Activated CD4-positive, alpha-beta T cell treated with anti-CD3 and anti-CD28 coated beads for 24 hours (primary cell): ENCODE results near the gene B4GALT3.
A peak's percentile ranks its signal among the peaks of the same experiment; 100 is the strongest.

Experiments used
- DNase-seq, 2 donors: peaks; one replicate each; pipeline ENCODE4 v3.0.0-alpha.2; 2020; ENCODE audit warnings: low read depth in 2 of 2

The B4GALT3 gene

DNA sequence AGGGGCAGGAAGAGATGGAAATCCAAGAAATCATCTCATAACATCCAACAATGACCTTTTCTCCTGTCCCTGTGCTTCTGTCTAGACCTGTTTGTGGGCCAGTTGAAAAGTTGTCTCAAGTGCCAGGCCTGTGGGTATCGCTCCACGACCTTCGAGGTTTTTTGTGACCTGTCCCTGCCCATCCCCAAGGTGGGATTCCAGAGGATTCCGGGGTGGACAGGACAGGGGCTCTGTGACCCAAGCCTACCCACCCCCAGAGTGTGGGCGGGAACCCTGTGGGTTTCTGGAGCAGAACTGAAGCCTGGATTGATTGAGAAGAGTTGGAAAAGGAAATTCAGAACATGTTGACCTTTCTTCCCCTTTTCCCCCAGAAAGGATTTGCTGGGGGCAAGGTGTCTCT is 13.5 kb downstream of the B4GALT3 start:
- DNase-seq: no peak

DNA sequence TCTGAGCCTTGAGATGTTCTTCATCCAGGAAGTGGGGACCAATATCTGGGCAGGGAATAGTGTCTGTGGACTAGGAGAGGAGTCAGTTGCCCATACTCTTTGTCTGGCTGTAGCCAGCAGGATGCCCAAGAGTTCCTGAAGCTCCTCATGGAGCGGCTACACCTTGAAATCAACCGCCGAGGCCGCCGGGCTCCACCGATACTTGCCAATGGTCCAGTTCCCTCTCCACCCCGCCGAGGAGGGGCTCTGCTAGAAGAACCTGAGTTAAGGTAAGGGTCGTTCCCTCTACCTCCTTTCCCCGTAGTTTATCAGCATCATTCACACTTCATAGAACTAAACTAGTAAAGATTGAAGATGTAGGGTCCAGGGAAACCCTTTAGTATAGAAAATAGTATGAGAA is 14.5 kb downstream of the B4GALT3 start:
- DNase-seq: no peak

DNA sequence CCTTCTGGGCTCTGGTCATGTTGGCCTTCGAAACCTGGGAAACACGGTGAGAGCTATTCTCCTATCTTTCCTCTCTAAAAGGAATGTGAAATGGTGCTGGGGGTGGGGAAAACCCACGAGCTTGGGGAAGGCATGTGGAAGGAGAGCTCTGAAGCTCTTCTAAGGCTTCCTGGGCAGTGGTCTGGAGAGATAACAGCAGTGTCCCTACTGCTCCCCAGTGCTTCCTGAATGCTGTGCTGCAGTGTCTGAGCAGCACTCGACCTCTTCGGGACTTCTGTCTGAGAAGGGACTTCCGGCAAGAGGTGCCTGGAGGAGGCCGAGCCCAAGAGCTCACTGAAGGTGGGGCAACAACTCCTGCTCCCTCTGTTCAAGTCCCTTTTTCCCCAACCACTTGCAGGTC is 15.3 kb downstream of the B4GALT3 start:
- no peak for DNase-seq

DNA sequence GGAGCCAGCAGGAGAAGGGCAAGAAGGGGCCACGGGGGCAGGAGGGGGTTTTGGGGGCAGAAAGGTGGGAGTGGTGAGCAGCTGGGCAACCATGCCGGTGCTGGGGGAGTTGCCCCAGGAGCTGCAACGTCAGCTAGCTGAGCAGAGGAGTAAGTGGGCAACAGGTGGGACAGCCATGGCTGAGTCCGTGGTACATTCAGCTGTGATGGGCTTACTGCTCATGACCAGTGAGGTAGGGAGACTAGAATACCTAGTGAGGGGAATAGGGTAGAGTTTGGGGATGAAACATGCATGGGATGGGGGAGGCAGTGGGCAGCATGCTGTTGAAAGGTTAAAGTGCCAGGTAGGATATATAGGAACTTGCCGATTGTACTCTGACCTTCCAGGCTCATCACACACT is 15.7 kb downstream of the B4GALT3 start:
- no peak for DNase-seq

DNA sequence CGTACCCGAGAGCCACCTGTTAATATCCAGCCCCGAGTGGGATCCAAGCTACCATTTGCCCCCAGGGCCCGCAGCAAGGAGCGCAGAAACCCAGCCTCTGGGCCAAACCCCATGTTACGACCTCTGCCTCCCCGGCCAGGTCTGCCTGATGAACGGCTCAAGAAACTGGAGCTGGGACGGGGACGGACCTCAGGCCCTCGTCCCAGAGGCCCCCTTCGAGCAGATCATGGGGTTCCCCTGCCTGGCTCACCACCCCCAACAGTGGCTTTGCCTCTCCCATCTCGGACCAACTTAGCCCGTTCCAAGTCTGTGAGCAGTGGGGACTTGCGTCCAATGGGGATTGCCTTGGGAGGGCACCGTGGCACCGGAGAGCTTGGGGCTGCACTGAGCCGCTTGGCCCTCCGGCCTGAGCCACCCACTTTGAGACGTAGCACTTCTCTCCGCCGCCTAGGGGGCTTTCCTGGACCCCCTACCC is 16.6 kb downstream of the B4GALT3 start:
- no peak for DNase-seq

DNA sequence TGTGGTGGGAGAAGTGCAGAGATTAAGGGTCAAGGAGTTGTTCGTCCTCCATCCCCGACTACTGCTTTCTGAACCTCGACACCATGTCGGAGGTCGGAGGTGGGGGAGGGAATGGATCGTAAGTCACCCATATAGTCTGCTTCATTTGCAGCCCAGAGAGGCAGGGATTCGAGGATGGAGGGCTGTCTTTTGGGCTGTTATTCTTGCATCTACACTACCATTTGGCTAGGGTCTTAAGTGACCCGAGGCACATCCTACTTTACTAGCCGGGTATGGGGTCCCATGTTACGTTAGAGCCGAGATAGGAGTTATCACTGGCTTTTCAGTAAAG is 17.4 kb downstream of the B4GALT3 start:
- no peak for DNase-seq

DNA sequence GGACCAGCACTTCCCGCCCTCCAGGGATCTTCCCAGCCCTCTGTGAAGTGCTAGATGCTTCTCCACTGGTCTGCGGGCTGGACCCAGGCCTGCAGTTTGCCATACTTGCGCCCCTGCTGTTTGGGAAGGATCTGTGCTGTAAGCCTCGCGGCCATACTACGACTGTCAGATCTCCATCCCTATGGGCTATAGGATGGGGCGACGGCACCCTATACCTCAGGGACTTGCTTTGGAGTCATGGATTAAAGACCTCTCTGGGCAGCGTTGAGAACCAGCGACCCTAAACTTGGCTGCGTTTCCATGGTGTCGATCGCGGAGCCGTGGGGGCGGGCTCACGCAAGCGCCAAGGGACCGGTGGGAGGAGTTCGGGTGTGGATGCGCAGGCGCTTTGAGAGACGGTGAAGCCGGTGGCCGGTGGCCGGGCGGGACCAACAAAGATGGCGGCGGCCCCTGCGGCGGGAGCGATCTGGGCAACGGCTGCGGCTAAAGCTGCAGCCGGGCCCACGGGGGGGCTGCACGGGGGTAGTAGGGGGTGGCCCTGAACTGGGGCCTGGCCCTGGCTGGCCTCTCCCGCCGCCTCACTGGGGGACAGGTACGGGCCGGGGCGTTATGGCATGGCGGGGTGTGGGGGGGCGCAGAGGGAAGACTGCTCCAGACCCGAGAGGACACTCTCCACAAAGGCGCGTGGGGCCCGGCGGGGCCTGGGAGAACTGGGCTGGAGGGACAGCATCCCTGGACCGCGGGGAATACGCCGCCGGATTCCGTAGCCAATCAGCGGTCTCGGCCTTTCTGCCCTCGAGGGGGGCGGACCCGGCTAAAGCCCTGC is 18.0 kb downstream of the B4GALT3 start, which contains the start of gene USP21:
TSS of gene USP21 (plus strand) at position 414 of the 826 bp plus-strand sequence. CDS start 1,141 bp downstream, outside the sequence.
- DNase-seq: peak; percentile 83 to 86

DNA sequence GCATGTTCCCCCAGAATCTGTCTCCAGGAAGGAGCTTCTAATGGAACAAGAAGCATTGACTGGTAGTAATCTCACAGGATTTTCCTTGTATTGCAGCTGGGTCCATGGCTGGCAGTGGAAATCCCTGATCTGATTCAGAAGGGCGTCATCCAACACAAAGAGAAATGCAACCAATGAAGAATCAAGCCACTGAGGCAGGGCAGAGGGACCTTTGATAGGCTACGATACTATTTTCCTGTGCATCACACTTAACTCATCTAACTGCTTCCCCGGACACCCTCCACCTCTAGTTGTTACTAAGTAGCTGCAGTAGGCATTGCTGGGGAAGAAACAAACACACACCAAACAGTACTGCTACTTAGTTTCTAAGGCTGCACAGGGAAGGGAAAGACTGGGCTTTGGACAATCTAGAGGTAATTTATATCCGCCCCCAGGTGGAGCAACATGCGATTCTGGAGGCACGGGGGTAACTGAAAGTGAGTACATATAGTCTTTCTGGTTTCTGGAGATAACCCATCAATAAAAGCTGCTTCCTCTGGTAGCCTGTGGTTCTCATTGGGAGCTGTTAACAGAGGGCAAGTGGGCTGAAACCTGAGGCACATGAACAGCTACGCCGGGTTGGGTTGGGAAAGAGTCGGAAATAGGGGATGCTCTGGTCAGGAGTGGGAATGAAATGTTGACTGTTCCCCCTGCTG is 18.8 kb downstream of the B4GALT3 start:
- DNase-seq: no peak

DNA sequence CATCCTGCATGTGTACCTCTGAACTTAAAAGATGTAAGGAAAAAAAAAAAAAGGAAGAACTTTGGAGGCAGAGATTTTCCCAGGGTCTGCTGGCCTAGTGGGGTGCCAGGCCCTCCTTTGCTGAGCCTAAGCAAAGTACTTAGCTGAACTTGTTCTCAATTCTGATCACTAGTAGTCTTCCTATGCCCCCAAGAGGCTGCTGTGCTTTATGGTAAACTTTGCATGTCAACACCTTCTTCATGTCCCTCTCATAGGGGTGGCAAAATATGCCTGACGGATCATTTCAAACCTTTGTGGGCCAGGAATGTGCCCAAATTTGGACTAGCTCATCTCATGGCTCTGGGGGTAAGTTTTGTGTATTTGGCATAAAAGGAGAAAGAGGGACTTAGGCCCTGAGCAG is 19.4 kb downstream of the B4GALT3 start:
- DNase-seq: no peak

DNA sequence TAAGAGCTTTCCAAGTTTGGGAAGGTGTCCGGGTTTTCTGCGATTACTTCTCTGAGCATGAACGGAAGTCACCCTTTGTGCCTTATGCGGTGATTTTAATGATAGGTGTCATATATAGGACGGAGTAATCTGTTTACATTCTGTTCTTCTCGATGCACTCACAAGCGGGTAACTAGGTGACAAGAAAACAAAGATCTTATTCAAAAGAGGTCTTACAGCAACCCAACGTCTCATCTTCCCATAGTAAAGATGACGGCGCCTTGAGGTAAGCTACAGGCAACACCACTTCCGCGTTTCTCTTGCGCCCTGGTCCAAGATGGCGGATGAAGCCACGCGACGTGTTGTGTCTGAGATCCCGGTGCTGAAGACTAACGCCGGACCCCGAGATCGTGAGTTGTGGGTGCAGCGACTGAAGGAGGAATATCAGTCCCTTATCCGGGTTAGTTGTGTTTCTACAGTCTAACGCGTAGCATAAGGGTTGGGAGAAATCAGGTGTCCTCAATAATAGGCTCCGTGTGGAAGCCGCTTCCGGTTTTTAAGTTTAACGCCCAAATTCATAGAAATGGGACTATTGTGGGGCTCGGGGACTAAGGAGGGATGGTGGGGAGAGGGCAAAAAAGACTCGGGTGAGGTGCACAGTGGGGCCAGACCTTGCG is 23.5 kb downstream of the B4GALT3 start, which contains the start of gene UFC1:
TSS of gene UFC1 (plus strand) at position 297 of the 656 bp plus-strand sequence. CDS start at position 317, 20 bp downstream.
- peak; percentile 63 to 68 for DNase-seq

DNA sequence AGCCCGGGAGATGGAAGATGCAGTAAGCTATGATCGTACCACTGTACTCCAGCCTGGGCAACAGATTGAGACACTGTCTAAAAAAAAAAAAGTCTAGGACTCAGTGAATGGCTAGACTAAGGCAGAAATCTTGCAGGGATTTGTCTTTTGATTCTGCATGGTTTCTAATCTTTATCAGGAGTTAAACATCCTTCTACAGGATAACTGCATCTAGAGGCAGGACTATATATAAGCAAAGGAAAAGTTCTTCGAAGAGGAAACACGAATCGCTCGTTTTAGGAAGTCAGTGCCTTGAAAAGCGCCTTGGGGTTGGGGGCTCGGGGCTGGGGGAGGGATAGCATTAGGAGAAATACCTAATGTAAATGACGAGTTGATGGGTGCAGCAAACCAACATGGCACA is 24.1 kb downstream of the B4GALT3 start:
- DNase-seq: no peak

DNA sequence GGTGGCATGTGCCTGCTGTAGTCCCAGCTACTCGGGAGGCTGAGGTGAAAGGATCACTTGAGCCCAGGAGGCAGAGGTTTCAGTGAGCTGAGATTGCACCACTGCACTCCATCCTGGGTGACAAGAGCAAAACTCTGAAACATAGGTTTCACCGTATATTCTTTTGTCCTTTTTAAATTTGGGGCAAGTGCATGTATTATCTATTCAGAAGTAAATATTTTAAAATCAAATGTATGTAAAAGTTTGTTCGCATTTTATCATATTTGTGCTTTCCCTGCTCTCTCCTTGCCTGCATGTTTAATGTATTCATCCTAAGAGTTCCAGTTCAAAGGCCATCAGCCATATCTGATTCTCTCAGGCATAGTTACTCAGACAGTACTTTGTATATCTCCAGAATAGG is 31.5 kb downstream of the B4GALT3 start:
- DNase-seq: no peak

DNA sequence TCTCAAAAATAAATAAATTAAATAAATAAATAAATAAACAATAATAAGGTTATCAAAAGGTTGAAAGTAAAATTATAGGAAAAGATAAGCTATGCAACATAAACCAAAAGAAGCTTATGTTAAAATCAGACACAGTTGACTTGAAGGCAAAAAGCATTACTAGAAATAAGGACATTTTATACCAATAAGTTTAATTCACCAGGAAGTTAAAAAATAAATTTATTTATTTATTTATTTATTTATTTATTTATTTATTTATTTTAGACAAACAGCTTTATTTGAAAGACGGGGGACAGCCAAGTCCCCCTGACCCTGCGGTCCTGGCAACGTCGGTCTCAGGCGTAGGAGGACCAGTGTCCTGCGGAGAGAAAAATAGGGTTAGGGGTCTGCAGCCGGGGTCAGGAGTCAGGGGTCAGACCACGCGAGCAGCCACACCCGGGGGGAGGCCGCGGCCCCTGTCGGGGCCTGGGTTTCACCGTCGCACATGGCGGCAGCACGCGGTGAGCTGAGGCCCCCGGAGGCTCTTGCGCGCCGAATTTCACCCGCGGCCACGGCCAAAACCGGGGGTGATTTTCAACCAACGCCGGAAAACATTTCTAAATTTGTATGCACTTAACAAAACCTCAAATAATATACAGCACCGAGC is 36.4 kb downstream of the B4GALT3 start:
- DNase-seq: no peak

DNA sequence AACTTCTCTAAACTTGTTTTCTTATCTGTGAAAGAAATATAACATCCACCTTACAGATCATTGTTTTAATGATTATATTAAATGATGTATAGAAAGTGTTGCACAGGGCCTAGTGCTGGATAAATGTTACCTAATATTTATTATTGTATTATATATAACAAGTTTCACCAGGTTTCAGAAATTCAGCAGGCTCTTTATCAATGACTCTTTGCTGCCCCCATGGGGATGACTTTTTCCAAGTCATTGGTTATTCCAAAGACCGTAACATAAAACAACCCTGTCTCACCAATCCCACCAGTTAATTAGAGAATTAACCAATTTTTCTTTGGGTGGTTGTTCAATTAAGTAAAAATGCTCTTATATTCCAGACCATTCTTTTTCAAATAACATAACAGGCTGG is 37.5 kb downstream of the B4GALT3 start:
- peak in 1 of 2 donors; percentile 32 for DNase-seq

DNA sequence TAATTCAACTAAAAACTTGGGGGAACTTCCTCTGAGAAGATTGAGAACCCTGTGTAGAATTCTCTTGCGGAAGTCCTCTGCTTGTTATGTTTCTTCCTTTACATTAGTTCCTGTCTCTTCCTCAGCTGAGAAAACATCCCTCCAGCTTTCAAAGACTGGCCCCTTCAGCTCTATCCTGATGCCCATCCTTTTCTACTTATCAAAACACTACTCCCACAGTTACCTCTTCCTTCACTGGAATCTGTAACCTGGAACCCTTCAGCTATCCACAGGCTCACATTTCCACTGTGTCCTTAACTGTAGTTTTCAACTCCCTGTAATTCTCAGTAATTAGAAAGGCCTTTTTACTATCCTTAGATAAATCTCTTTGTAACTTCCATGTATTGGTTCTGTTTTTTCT is 38.9 kb downstream of the B4GALT3 start:
- no peak for DNase-seq

DNA sequence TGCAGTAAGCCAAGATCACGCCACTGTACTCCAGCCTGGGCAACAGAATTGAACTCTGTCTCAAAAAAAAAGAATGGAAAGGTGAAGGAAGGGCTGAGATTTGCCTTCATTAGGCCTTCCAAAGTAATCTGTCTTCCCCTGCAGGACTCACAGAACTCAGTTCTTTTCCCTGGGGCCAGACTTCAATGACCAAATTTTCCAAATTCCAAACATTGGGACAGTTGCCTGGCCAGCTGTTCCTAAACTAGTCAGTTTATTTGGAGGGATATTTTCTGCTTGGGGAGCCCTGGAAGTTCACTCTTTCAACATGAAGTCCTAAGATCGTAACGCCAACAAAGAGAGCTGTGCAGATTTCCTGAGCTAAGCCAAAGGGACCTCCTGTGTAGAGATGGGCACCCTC is 39.4 kb downstream of the B4GALT3 start:
- DNase-seq: no peak

DNA sequence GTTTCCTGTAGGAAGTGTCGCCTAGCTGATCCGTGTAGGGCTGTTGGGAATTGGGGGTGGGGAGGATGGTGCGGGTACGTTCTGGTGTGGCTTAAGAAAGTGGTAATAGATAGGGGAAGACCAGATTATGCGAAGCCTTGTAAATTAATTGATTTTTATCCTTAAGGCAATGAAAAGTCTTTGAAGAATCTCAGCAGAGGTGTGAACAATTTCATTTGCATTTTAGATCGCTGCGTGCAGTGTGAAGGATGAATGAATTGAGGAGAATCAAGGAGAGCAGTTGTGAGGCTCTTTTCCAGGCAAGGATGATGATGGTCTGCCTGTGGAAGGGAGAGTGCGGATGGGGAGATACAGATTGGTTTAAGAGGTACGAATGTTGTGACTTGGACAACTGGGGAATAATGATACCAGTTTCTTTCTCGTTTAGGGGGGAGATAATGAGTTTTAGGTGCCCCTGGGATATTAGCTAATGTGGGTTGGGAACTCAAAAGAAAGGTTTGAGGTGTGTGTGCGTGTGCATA is 44.0 kb downstream of the B4GALT3 start:
- no peak for DNase-seq

DNA sequence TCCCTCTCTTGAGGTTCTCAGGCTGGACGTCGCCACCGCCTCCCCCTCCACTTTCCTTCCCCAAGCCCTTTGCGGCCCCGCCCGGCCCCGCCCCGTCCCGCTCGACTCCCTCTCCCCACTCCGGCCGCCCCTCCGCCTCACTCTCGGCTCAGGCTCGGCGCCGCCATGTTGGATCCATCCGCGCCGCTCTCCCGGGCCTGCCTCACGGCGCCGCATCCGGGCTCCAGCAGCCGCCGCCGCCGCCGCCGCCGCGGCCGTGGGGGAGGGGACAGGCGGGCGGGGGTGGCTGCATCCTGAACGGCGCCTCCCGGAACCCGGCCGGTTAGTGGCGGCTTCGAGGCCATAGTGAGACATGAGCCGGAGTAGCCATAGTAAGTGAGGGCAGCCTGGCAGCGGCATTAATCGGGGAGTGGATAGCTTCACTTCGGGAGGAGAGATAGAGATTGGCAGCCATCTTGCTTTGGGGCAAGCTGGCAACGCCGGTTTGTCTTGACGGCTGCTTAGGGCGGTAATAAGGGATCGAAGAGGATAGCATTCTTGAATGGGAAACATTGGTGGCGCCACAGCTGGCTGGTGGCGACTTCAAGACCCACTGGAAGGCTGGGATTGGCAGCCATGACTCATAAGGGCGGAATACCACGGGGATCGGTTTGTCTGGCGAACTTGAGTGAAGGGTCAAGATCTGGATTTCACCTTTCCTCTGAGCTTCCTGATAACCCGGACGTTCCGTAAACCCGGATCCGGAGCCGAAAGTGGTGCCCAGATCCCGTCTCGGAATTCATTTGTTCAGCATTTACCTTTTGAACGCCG is 44.7 kb downstream of the B4GALT3 start, which contains the start of gene DEDD:
TSS of gene DEDD (minus strand) at position 258 of the 810 bp plus-strand sequence. CDS start 8,205 bp downstream, outside the sequence.
- DNase-seq: peak; percentile 79 to 80

DNA sequence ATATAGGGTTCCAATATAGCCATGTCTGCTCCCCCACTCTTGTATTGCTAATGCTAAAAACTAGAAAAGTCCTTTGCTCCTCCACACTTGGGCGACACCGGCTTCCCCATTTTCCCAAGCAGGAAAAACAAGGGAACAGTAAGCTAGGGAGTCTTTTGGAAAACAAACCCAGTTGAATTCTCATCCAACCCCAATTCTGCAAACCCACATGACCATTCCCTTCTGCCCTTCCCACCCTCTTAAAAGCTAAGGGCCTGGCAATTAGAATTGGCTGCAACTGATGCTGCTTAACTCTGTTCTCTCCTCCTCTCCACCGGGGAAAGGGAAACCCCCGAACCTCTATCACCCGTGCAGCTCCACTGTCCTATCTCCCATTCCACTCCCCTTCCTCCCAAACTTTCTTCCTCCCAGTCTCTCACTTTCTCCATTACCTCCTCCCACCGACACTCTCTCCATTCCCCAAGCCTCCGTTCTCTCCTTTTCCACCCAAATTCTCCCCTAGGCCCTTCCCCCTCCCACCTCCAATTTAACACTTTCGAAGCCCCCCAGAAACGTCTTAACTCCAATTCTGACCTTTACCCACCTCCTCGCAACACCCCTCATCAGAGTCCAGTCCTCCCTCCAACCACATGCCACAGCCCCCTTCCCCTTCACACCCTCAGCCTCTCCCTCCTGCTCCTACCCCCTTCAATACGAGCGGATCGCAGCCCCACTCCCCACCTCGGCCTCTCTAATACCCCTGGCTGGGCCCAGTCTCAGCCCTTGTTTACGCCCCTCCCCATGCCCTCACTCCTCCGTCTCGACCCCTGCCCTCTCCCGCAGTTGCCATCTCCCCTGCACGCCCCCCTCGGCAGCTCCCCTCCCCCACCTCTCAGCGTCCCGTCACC is 45.5 kb downstream of the B4GALT3 start:
- DNase-seq: no peak

DNA sequence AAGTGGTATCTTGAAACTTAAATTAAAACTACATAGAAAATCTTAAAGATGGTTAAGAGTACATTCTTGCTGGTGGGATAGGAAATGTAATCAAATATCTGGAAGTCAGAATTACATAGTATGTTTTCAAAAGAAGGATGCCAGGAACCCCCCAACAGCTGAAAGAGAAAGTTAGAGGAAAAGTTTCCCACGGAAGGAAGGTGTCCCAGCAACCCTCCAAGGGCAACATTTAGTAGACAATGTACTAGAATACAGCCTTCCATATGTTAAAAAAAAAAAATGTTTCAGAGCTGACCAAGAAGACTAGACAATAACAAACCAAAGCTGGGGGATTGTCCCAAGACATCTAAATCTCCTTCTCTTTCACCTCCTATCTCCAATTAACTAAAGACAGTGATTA is 47.0 kb downstream of the B4GALT3 start:
- DNase-seq: no peak
